K562 (cell line): ENCODE data around the gene OPHN1. TPM values are rescaled to one million over a fixed set of nuclear protein-coding genes. Genes with fewer than 3 reads are reported as not detected.

Source experiments
- ATAC-seq: fragments of 200-7000 bp; cut with Tn5 transposase; 3 replicates; pipeline ENCODE4 v1.9.1; 2020; ENCODE audit warnings: moderate library complexity
- BruUV-seq: library from RNA; stranded (reverse); fragments of 400-500 nt; replicated peaks from 2 replicates; lab custom pipeline; 2021; lab: Mats Ljungman, UMichigan
- CTCF ChIA-PET: fragments of 300-600 bp; formaldehyde crosslinking; extraction: SDS; loops from one replicate; lab custom pipeline; 2021; ENCODE audit warnings: low intra/inter-chr PET ratio; lab: Yijun Ruan, JAX
- POLR2A ChIA-PET: fragments of 300-600, 350-650 bp; sonication (Branson Sonifier 250); formaldehyde crosslinking; extraction: SDS; loops from one replicate; lab custom pipeline; 2021; ENCODE audit warnings: antibody characterized with exemption, inconsistent platforms; lab: Yijun Ruan, JAX
- DNase-seq, 4 experiments: peaks; one replicate each; pipeline versions ENCODE4 v3.0.0 to v3.0.0-alpha.2; 2011 to 2018; ENCODE audit warnings: low spot score in 3 of 4, mixed read lengths in 3 of 4; ENCODE audit errors: extremely low read depth in 1 of 4
- FAIRE-seq: peaks from 2 replicates; lab custom pipeline; 2011; peaks lifted over from hg19 to GRCh38; lab: Jason Lieb, UNC
- H2AFZ ChIP-seq: 2 replicates; pipeline ENCODE4 v1.6.0; 2011; ENCODE audit warnings: low read depth, low read length, control low read depth, inconsistent platforms
- H3K27ac ChIP-seq: fragments of 200-600 bp; 3 replicates; pipeline ENCODE4 v1.8.0; 2011; ENCODE audit warnings: low read depth, mild to moderate bottlenecking, control low read depth, inconsistent platforms, low read length, moderate library complexity, mixed read lengths; ENCODE audit errors: extremely low read depth
- H3K27me3 ChIP-seq, 2 experiments: fragments of 300-600 bp in 1 of 2; 2 replicates in 1 of 2; 3 replicates in 1 of 2; pipeline versions ENCODE4 v1.6.0 to v1.8.0; 2011; ENCODE audit warnings: inconsistent platforms in 2 of 2, low read length in 2 of 2, mild to moderate bottlenecking in 1 of 2, mixed read lengths in 1 of 2, moderate library complexity in 1 of 2; ENCODE audit not compliant: control insufficient read depth in 2 of 2, insufficient read depth in 2 of 2
- H3K36me3 ChIP-seq: fragments of 300-600 bp; 3 replicates; pipeline ENCODE4 v1.8.0; 2011; ENCODE audit warnings: mild to moderate bottlenecking, low read length, inconsistent platforms; ENCODE audit not compliant: control insufficient read depth, insufficient read depth
- H3K4me1 ChIP-seq, 2 experiments: fragments of 200-600 bp in 1 of 2; replicated peaks in 1 of 2; 2 replicates in 1 of 2; 3 replicates in 1 of 2; pipeline versions ENCODE4 v1.5.1 to v1.8.0; 2011; ENCODE audit warnings: inconsistent platforms in 2 of 2, low read length in 2 of 2, mild to moderate bottlenecking in 1 of 2, mixed read lengths in 1 of 2, moderate library complexity in 1 of 2; ENCODE audit not compliant: control insufficient read depth in 2 of 2, insufficient read depth in 2 of 2
- H3K4me2 ChIP-seq: 2 replicates; pipeline ENCODE4 v1.6.1; 2011; ENCODE audit warnings: low read length, control low read depth, inconsistent platforms, mixed read lengths; ENCODE audit not compliant: insufficient read depth
- H3K4me3 ChIP-seq: fragments of 200-600 bp; sonication (generic), shearing (Covaris generic); 2 replicates; pipeline ENCODE4 v1.5.1; 2016; ENCODE audit warnings: control low read depth, inconsistent platforms
- H3K79me2 ChIP-seq: fragments of 200-600 bp; 3 replicates; pipeline ENCODE4 v1.8.0; 2011; ENCODE audit warnings: low read length, inconsistent platforms; ENCODE audit not compliant: control insufficient read depth, insufficient read depth
- H3K9ac ChIP-seq, 2 experiments: 2 replicates each; pipeline versions ENCODE4 v1.6.0 to v1.6.1; 2011; ENCODE audit warnings: low read depth in 2 of 2, low read length in 2 of 2, control low read depth in 1 of 2, inconsistent platforms in 1 of 2, mild to moderate bottlenecking in 1 of 2, mixed read lengths in 1 of 2; ENCODE audit not compliant: insufficient read depth in 1 of 2
- H3K9me1 ChIP-seq: one replicate; pipeline ENCODE4 v1.6.0; 2011; ENCODE audit warnings: inconsistent platforms, mild to moderate bottlenecking, low read length, moderate library complexity; ENCODE audit not compliant: control insufficient read depth, insufficient read depth
- H3K9me3 ChIP-seq: replicated peaks from 2 replicates; pipeline ENCODE4 v1.5.1; 2011; ENCODE audit warnings: low read depth, low read length, inconsistent platforms; ENCODE audit not compliant: control insufficient read depth, insufficient read depth
- H4K20me1 ChIP-seq: replicated peaks from 2 replicates; pipeline ENCODE4 v1.6.1; 2011; ENCODE audit warnings: low read length, inconsistent platforms, mixed read lengths; ENCODE audit not compliant: control insufficient read depth, insufficient read depth
- ADNP ChIP-seq: fragments of 200-800 bp; sonication (Bioruptor generic); IDR thresholded peaks from 2 replicates; pipeline ENCODE4 v1.6.1; 2016; ENCODE audit warnings: missing genetic modification characterization, missing compliant biosample characterization
- CBX3 ChIP-seq, 2 experiments: IDR thresholded peaks; 1 replicate in 1 of 2; 2 replicates in 1 of 2; pipeline ENCODE4 v1.6.1; 2012; ENCODE audit warnings: inconsistent platforms in 2 of 2, low read length in 2 of 2, borderline replicate concordance in 1 of 2, control low read depth in 1 of 2
- CREB1 ChIP-seq, 2 experiments: sonication (generic) in 1 of 2; formaldehyde crosslinking in 1 of 2; IDR thresholded peaks; 2 replicates each; pipeline versions ENCODE4 v1.6.1 to v1.8.0; 2012 to 2022; ENCODE audit warnings: inconsistent platforms in 1 of 2, mild to moderate bottlenecking in 1 of 2, missing genetic modification reagents in 1 of 2, moderate library complexity in 1 of 2
- HDAC6 ChIP-seq: IDR thresholded peaks from 2 replicates; pipeline ENCODE4 v1.6.1; 2012; ENCODE audit warnings: low read depth, mild to moderate bottlenecking, control low read depth, inconsistent platforms, low read length, moderate library complexity
- HES1 ChIP-seq: fragments of 450-650 bp; IDR thresholded peaks from 2 replicates; pipeline ENCODE4 v1.6.1; 2016; ENCODE audit warnings: low read depth, mild to moderate bottlenecking, moderate library complexity
- MEIS2 ChIP-seq: fragments of 450-650 bp; IDR thresholded peaks from 2 replicates; pipeline ENCODE4 v1.6.1; 2014; ENCODE audit warnings: mild to moderate bottlenecking; ENCODE audit not compliant: partially characterized antibody
- POU5F1 ChIP-seq: fragments of 150-350 bp; IDR thresholded peaks from 2 replicates; pipeline ENCODE4 v1.6.1; 2014; ENCODE audit warnings: borderline replicate concordance, low read length, low read depth, mild to moderate bottlenecking; ENCODE audit not compliant: partially characterized antibody
- PTTG1 ChIP-seq: fragments of 450-650 bp; IDR thresholded peaks from 2 replicates; pipeline ENCODE4 v1.6.1; 2016; ENCODE audit warnings: low read depth, mild to moderate bottlenecking, missing genetic modification characterization, missing compliant biosample characterization
- RCOR1 ChIP-seq, 2 experiments: IDR thresholded peaks; 2 replicates each; pipeline ENCODE4 v1.6.1; 2012; ENCODE audit warnings: low read depth in 2 of 2, low read length in 2 of 2, borderline replicate concordance in 1 of 2, improper control_type of control experiment in 1 of 2
- TOE1 ChIP-seq, 2 experiments: fragments of 450-650 bp in 1 of 2; sonication (generic) in 1 of 2; formaldehyde crosslinking in 1 of 2; IDR thresholded peaks; 2 replicates each; pipeline versions ENCODE4 v1.7.1 to v1.8.0; 2016 to 2022; ENCODE audit warnings: borderline replicate concordance in 2 of 2, mild to moderate bottlenecking in 2 of 2, antibody characterized with exemption in 1 of 2, inconsistent platforms in 1 of 2, low read depth in 1 of 2, missing genetic modification reagents in 1 of 2, moderate library complexity in 1 of 2
- ZEB2 ChIP-seq: fragments of 450-650 bp; IDR thresholded peaks from 2 replicates; pipeline ENCODE4 v1.6.1; 2016
- ZNF551 ChIP-seq: fragments of 250-450 bp; sonication (Bioruptor Pico); IDR thresholded peaks from 2 replicates; pipeline ENCODE4 v1.5.0; 2021; ENCODE audit warnings: mild to moderate bottlenecking, moderate library complexity
- ZNF644 ChIP-seq: fragments of 200-800 bp; sonication (Bioruptor generic); IDR thresholded peaks from 2 replicates; pipeline ENCODE4 v1.6.1; 2016; ENCODE audit warnings: low read depth, missing genetic modification characterization, missing compliant biosample characterization
- ZNF668 ChIP-seq: fragments of 250-450 bp; sonication (Bioruptor Pico); IDR thresholded peaks from 2 replicates; pipeline ENCODE4 v1.8.0; 2022; ENCODE audit warnings: mild to moderate bottlenecking, inconsistent platforms
- WGBS: fragments of 100-300 bp; shearing (Covaris generic); methylation state at CpG from one replicate; pipeline ENCODE4 v1.1.6; 2016; ENCODE audit warnings: low coverage, mixed read lengths; ENCODE audit not compliant: insufficient coverage; ENCODE audit errors: missing lambda C conversion rate; 5-methylcytosine and 5-hydroxymethylcytosine counted together
- in situ Hi-C: fragments of 300-500 bp; cut with MboI; formaldehyde crosslinking; loops from 4 replicates; pipeline ENCODE4 v1.15.0; 2018; ENCODE audit warnings: inconsistent platforms, mixed read lengths
- intact Hi-C: fragments of 100-400 bp; cut with micrococcal nuclease; formaldehyde crosslinking; loops from 2 replicates; pipeline ENCODE4 v1.14.2; 2022
- polyA plus RNA-seq, 8 experiments: library from polyadenylated mRNA; depleted of rRNA in 4 of 8; stranded (reverse) in 5 of 8; unstranded in 3 of 8; fragments of >200 nt; fragmentation: Nextera tagmentation in 2 of 8; fragmentation: Illumina TruSeq in 1 of 8; extraction: Ambion mirVana in 2 of 8; extraction: Trizol in 1 of 8; gene quantifications; 2 replicates each; pipeline versions ENCODE4 v1.2.1 to v1.2.3, GENCODE V29; 2011 to 2014; ENCODE audit warnings: inconsistent platforms in 1 of 8, missing spikeins in 1 of 8
- total RNA-seq, 7 experiments: library from RNA; depleted of rRNA in 6 of 7; stranded (reverse); fragments of >200 nt in 6 of 7; fragmentation: Illumina TruSeq in 2 of 7; extraction: Trizol in 2 of 7; gene quantifications; 2 replicates each; pipeline versions ENCODE4 v1.2.1 to v1.2.3, GENCODE V29; 2011 to 2021; ENCODE audit warnings: low replicate concordance in 1 of 7

OPHN1 gene
- total and polyA plus RNA-seq, 9 of the 15 experiments (the other 6 are each of a cell fraction or from before 2014, with no cell fraction given) = 0.28 to 1.8 (median 1.0) TPM

- no peak for DNase-seq
- H3K27ac ChIP-seq = no peak overlapping the region
- intact Hi-C loops (no loop called here), in situ Hi-C loops (no loop called here)
- 17% methylated on average over 1 of the region's 1 CpG for WGBS
- ChIA-PET POLR2A (interaction anchor here (0.7 kb wide), 1 partner anchor 26 kb away, joined by 5 read pairs; no protein-coding TSS in a partner anchor), CTCF (no interaction called here)
- no peak overlapping the region for H2AFZ ChIP-seq
- no peaks in the 10 kb centered on the region for H3K36me3 ChIP-seq
- H3K9me3 ChIP-seq = no peaks in the 10 kb centered on the region
- H4K20me1 ChIP-seq = no peaks in the 10 kb centered on the region
- no peak for FAIRE-seq
- ATAC-seq = no peak
- H3K27me3 ChIP-seq = no peaks in the 10 kb centered on the region
- no peaks in the 10 kb centered on the region for H3K4me1 ChIP-seq
- TF ChIP-seq CBX3 (IDR thresholded peaks at IDR 0.05; ENCODE audit: borderline replicate concordance in 1 of 2, low read length in 2 of 2) (no peak), MEIS2 (no peak), CREB1 (IDR thresholded peaks at IDR 0.05) (no peak), CREB1 (CRISPR knock-in tag; IDR thresholded peaks at IDR 0.05) (no peak), HES1 (no peak), ZEB2 (no peak), ZNF551 (CRISPR knock-in tag) (no peak), ADNP (tag) (no peak), TOE1 (IDR thresholded peaks at IDR 0.05; ENCODE audit: borderline replicate concordance) (no peak), TOE1 (CRISPR knock-in tag; IDR thresholded peaks at IDR 0.05; ENCODE audit: borderline replicate concordance, low read depth) (no peak), RCOR1 (IDR thresholded peaks at IDR 0.05; ENCODE audit: borderline replicate concordance in 1 of 2, low read depth in 2 of 2, low read length in 2 of 2) (no peak), HDAC6 (no peak), POU5F1 (no peak), PTTG1 (tag) (no peak), ZNF644 (tag) (no peak), ZNF668 (CRISPR knock-in tag) (no peak)
- H3K79me2 ChIP-seq = no peaks in the 10 kb centered on the region
- BruUV-seq = no TSS peak
- no peaks in the 10 kb centered on the region for H3K9me1 ChIP-seq
- H3K9ac ChIP-seq = no peak overlapping the region
- H3K4me3 ChIP-seq = no peak overlapping the region
- H3K4me2 ChIP-seq = no peak overlapping the region
Observed at GRCh38 chrX:68041110-68041509, 392.2 kb downstream of the OPHN1 start.
